Stimulated activated CD8-positive, alpha-beta memory T cell treated with anti-CD3 and anti-CD28 coated beads, Interleukin-2, amount 100 ng/mL, for 1 hour (primary cell): ENCODE results near the gene THADA.

Experiments
- DNase-seq, 2 donors: peaks; one replicate each; pipeline ENCODE4 v3.0.0-alpha.2; 2020; ENCODE audit warnings: low read depth in 2 of 2

Gene THADA

DNA sequence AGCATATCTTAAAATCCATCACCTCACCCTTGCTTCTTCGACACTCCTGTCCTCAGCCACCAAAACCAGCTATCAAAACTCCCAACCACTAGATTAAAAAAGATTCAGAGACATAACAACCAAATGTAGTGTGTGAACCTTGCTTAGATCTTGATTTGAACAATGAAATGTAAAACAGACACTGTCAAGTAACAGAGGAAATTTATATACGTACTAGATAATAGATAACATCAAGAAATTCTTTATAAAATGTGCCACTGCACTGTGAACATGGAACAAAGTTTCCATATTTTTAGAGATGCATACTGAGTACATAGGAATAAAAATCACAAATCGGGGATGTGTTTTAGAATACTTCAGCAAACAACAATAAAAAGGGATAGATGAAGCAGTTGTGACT lies 86.0 kb downstream of the THADA start:
- DNase-seq = no peak

DNA sequence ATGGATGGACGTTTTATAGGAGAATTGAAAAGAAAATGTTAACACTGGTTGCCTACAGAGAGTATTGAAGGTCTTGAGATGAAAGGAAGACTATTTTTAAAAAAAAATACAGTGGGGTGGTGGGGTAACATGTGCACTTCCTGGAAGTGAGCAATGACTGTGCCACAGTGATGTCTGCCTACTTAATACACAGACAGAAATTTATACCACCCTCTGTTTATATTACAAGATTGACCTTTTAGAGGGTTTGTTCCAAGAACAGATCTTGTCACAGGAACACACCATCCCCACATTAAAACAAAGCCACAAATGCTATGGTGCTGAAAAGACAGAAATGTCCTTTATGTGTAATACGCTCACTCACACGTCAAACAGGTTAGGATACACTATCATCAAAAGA lies 87.6 kb downstream of the THADA start:
- DNase-seq = no peak

- DNase-seq = no peak
These were observed 88.7 kb downstream of the THADA start for GRCh38 chr2:43507137-43507536.

GRCh38 chr2:43495727-43496126 lies 100.1 kb downstream of the THADA start:
- no peak for DNase-seq

- DNase-seq = no peak
These were observed 101.9 kb downstream of the THADA start for GRCh38 chr2:43493954-43494353.

GRCh38 chr2:43491065-43491639 lies 104.7 kb downstream of the THADA start:
- DNase-seq = no peak

GRCh38 chr2:43490252-43490786 lies 105.5 kb downstream of the THADA start:
- no peak for DNase-seq

GRCh38 chr2:43488737-43489136 lies 107.1 kb downstream of the THADA start:
- DNase-seq = no peak

DNA sequence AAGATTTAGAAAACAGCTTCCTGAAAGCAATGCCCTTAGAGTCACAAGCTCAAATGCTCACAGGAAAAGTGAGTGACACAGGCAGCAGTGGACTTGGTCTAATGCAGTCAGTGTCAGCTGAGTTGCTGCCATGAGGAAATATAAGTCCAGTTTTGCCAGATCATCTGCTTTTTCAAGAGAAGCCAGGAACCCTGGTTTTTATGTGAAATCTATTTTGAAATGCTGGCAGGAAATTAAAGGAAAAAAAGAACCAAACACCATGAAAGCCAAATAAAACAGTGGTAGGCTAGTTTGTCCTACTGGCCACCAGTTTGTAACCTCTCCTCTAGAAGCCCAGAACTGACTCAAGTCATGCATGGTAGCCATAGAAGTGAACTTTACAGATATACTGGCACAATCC lies 109.2 kb downstream of the THADA start:
- DNase-seq = no peak

GRCh38 chr2:43484323-43484930 lies 111.4 kb downstream of the THADA start:
- no peak for DNase-seq

GRCh38 chr2:43482961-43483360 lies 112.9 kb downstream of the THADA start:
- DNase-seq = no peak

- no peak for DNase-seq
These were observed 113.8 kb downstream of the THADA start for GRCh38 chr2:43481927-43482542.

DNA sequence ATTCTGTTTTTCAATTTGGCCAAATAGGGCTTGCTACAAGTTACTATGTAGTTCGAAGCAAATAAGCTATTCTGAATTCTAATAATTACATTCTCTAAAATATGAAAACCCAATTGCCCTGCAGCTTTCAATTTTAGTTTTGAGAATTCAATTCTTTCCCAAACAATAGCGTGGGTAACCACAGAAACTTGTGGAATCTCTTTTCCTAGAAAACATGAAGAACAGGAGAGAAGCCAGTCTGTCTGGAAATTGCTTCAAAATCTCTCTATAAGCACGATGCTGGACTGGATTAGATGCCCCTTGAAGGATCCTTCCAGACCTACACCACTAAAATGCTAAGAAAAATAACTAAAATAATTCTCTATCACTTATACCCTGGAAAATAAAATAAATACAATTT lies 115.0 kb downstream of the THADA start:
- no peak for DNase-seq

GRCh38 chr2:43478412-43479086 lies 117.3 kb downstream of the THADA start:
- no peak for DNase-seq

DNA sequence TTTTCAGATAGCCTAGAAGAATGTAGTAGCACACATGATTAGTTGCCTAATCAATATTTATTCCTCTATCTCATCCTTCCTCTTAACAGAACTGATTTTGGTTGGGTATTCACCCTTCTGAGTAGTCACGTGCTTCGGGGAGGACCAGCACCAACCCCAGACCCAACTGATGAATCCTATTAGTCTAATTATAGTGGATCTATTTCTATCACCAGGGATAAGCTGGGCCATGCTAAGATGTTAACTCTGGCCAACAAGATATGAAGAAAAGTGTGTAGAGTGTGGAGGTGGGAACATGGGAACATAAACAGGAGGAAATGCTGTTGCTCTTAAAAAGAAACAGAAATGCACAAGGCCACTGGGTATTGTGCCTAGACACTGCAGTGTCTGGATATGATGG lies 119.9 kb downstream of the THADA start:
- no peak for DNase-seq

DNA sequence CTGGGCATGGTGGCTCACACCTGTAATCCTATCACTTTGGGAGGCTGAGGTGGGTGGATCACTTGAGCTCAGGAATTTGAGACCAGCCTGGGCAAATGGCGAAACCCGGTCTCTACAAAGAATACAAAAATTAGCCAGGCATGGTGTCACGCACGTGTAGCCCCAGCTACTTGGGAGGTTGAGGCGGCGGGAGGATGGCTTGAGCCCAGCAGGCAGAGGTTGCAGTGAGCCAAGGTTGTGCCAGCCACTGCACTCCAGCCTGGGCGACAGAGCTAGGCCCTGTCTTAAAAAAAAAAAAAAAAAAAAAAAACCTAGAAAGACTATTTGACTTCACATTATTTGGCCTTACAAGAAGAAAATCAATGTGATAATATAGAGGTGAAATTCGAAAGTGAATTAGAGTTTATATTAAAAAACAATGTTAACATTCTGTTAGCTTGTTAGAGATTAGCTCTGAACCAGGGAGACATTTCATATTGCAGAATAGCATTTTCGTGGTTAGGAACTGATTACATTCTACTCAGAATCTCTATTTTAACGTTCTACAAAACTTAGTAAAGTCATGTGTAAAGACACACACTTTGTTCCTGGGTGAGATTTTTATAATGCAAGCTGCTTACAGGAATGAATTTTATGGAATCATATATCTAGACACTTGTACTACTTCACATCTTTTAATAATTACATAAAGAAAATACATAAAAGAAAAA lies 120.5 kb downstream of the THADA start:
- DNase-seq = no peak

- no peak for DNase-seq
These were observed 121.6 kb downstream of the THADA start for GRCh38 chr2:43474273-43474672.

GRCh38 chr2:43473767-43474166 lies 122.1 kb downstream of the THADA start:
- DNase-seq = no peak

GRCh38 chr2:43472527-43473194 lies 123.2 kb downstream of the THADA start:
- no peak for DNase-seq

DNA sequence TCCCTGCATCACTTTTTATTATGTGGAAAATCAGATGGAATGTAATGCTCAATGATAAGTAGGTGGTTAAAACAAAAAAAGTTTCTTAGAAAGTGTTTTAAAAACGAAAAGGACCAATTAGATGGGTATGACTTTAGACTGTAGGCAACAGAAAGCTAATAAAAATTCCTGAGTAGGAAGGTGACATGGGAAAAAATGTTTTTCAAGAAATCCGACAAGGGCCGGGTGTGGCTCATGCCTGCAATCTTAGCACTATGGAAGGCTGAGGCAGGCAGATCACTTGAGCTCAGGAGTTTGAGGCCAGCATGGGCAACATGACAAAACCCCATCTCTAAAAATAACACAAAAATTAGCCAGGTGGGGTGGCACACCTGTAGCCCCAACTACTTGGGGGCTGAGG lies 126.1 kb downstream of the THADA start:
- no peak for DNase-seq

- DNase-seq = no peak
These were observed 126.7 kb downstream of the THADA start for GRCh38 chr2:43469094-43469493.

DNA sequence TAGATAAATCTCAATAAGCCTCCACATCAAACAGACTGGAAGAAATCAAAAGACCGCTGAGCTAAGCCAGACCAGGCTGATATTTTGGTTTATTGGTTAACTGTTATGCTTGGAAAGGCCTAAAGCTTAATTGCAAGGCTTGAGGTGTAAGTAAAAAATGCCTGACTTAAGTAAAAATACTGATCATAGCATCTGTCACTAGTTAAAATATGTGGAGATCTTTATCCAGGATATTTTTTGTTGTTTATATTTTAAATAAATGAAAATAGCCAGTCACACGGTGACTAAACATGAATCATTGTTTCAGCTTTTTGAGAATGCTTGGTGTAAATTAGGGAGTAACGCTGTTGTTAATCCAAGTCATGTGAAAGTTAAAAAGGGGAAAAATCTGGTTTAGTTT lies 127.9 kb downstream of the THADA start:
- no peak for DNase-seq
